ENCODE results near the gene RPA3. TPM values are rescaled to one million over a fixed set of nuclear protein-coding genes. Genes with fewer than 3 reads are reported as not detected.
"Not testable (repeated sequence)": the region's sequence is repeated elsewhere in the genome, so short reads cannot be mapped to it uniquely, and the experiment has no call there.

RPA3 gene
- total and polyA plus RNA-seq, 9 of the 15 experiments (the other 6 are each of a cell fraction or from before 2014, with no cell fraction given) = 68.5 to 265 (median 125) TPM

DNA sequence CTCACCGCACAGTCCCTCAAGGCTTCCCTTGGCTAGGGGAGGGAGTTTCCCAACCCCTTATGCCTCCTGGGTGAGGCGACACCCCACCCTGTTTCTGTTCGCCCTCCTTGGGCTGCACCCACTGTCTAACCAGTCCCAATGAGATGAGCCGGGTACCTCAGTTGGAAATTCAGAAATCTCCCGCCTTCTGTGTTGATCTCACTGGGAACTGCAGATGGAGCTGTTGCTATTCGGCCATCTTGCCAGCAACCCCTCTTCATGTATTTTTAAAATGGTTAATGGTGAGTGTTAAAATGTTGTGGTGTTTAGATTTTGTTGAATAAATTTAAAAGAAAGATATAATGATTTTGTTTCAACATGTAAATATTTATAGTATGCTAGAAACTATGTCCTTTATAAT lies 55.9 kb downstream of the RPA3 start (continued):
- peak; percentile 39 to 62 (median 41); a peak in 5 of 6 replicates for TF ChIP-seq CTCF (IDR thresholded peaks at IDR 0.05 in 2 of 3, conservative IDR thresholded peaks at IDR 0.05 in 1 of 3; ENCODE audit: insufficient read depth in 2 of 3, low read depth in 1 of 3, low read length in 3 of 3)

DNA sequence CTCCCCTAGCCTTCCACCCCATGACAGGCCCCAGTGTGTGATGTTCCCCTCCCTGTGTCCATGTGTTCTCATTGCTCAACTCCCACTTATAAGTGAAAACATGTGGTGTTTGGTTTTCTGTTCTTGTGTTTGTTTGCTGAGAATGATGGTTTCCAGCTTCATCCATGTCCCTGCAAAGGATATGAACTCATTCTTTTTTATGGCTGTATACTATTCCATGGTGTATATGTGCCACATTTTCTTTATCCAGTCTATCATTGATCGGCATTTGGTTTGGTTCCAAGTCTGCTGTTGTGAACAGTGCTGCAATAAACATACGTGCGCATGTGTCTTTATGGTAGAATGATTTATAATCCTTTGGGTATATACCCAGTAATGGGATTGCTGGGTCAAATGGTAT lies 61.9 kb downstream of the RPA3 start:
- ATAC-seq; intact Hi-C loops (cut with micrococcal nuclease); H3K9me3 ChIP-seq (replicated peaks; ENCODE audit: control insufficient read depth, insufficient read depth, low read depth, low read length); H3K27me3 ChIP-seq (ENCODE audit: control insufficient read depth in 2 of 2, insufficient read depth in 2 of 2, low read length in 2 of 2); BruUV-seq (replicated peaks); FAIRE-seq; H3K27ac ChIP-seq (ENCODE audit: extremely low read depth, low read depth, low read length); in situ Hi-C loops (cut with MboI); DNase-seq (ENCODE audit: extremely low read depth in 1 of 4, low spot score in 3 of 4); H3K9me1 ChIP-seq (ENCODE audit: control insufficient read depth, insufficient read depth, low read length); H4K20me1 ChIP-seq (replicated peaks; ENCODE audit: control insufficient read depth, insufficient read depth, low read length); H2AFZ ChIP-seq (ENCODE audit: low read depth, low read length); H3K79me2 ChIP-seq (ENCODE audit: control insufficient read depth, insufficient read depth, low read length); CTCF ChIA-PET (ENCODE audit: low intra/inter-chr PET ratio); H3K4me2 ChIP-seq (ENCODE audit: insufficient read depth, low read length); H3K36me3 ChIP-seq (ENCODE audit: control insufficient read depth, insufficient read depth, low read length); H3K9ac ChIP-seq (ENCODE audit: insufficient read depth in 1 of 2, low read depth in 2 of 2, low read length in 2 of 2); H3K4me3 ChIP-seq; H3K4me1 ChIP-seq (replicated peaks in 1 of 2; ENCODE audit: control insufficient read depth in 2 of 2, insufficient read depth in 2 of 2, low read length in 2 of 2); POLR2A ChIA-PET: not testable (repeated sequence)
- TF ChIP-seq ZNF146 (CRISPR knock-in tag; IDR thresholded peaks at IDR 0.05; ENCODE audit: unreplicated experiment) (peak; percentile 91), BCOR (IDR thresholded peaks at IDR 0.05) (peak; percentile 33; the same call in 1 of the 2 replicates)
- 91% methylated on average over 3 of the region's 3 CpGs for WGBS (ENCODE audit: insufficient coverage, low coverage, missing lambda C conversion rate)
